Stimulated activated CD4-positive, alpha-beta T cell treated with anti-CD3 and anti-CD28 coated beads, Interleukin-4, amount 100 ng/mL, for 1 hour (primary cell): ENCODE results near the gene RGS3.

Source experiments
- DNase-seq: peaks from one replicate; pipeline ENCODE4 v3.0.0-alpha.2; 2020

RGS3 gene

GRCh38 chr9:113574441-113575262 is 111.1 kb downstream of the RGS3 start:
- DNase-seq: no peak

- DNase-seq: no peak
These were observed 114.2 kb downstream of the RGS3 start for GRCh38 chr9:113577525-113578261.

- no peak for DNase-seq
These were observed 114.8 kb downstream of the RGS3 start for GRCh38 chr9:113578279-113578865.

GRCh38 chr9:113578882-113579282 is 115.4 kb downstream of the RGS3 start:
- peak; percentile 70 for DNase-seq

GRCh38 chr9:113579283-113580040 is 115.9 kb downstream of the RGS3 start:
- DNase-seq: no peak

- peak; percentile 75 for DNase-seq
These were observed 116.8 kb downstream of the RGS3 start for GRCh38 chr9:113580041-113580953.

- no peak for DNase-seq
These were observed 117.4 kb downstream of the RGS3 start for GRCh38 chr9:113580954-113581311.

- peak; percentile 67 for DNase-seq
These were observed 118.6 kb downstream of the RGS3 start for GRCh38 chr9:113581865-113582697.

GRCh38 chr9:113582698-113583200 is 119.2 kb downstream of the RGS3 start:
- no peak for DNase-seq

GRCh38 chr9:113583511-113584427 is 120.2 kb downstream of the RGS3 start:
- DNase-seq: no peak

- DNase-seq: no peak
These were observed 121.0 kb downstream of the RGS3 start for GRCh38 chr9:113584428-113585084.

- no peak for DNase-seq
These were observed 121.5 kb downstream of the RGS3 start for GRCh38 chr9:113585085-113585442.

- no peak for DNase-seq
These were observed 122.0 kb downstream of the RGS3 start for GRCh38 chr9:113585555-113585954.

GRCh38 chr9:113587471-113588031 is 124.0 kb downstream of the RGS3 start:
- peak; percentile 25 for DNase-seq

GRCh38 chr9:113588242-113588810 is 124.8 kb downstream of the RGS3 start:
- no peak for DNase-seq

- DNase-seq: no peak
These were observed 125.4 kb downstream of the RGS3 start for GRCh38 chr9:113588936-113589335.

GRCh38 chr9:113589407-113589806 is 125.9 kb downstream of the RGS3 start:
- DNase-seq: no peak

- no peak for DNase-seq
These were observed 126.4 kb downstream of the RGS3 start for GRCh38 chr9:113589890-113590289.

- no peak for DNase-seq
These were observed 126.9 kb downstream of the RGS3 start for GRCh38 chr9:113590389-113590788.
